BE2C (cell line): Measurements from ENCODE around the gene MRAS.

ENCODE experiments used
- DNase-seq: peaks from one replicate; pipeline ENCODE4 v3.0.0-alpha.2; 2020
- H3K27me3 ChIP-seq: fragments of 250-450 bp; sonication (Bioruptor Pico); 2 replicates; pipeline ENCODE4 v1.5.1; 2020; ENCODE audit warnings: mild to moderate bottlenecking
- H3K36me3 ChIP-seq: fragments of 250-450 bp; sonication (Bioruptor Pico); 2 replicates; pipeline ENCODE4 v1.5.1; 2020; ENCODE audit warnings: mild to moderate bottlenecking
- H3K4me1 ChIP-seq: fragments of 250-450 bp; sonication (Bioruptor Pico); 2 replicates; pipeline ENCODE4 v1.5.1; 2020
- H3K4me3 ChIP-seq: 2 replicates; pipeline ENCODE4 v1.5.1; 2011; ENCODE audit warnings: low read depth, low read length
- H3K9me3 ChIP-seq: fragments of 250-450 bp; sonication (Bioruptor Pico); 2 replicates; pipeline ENCODE4 v1.5.1; 2020
- TF ChIP-seq, protein P1 (sequence below): IDR thresholded peaks from 2 replicates; pipeline ENCODE4 v1.5.1; 2012; ENCODE audit warnings: mild to moderate bottlenecking, low read depth, low read length

The MRAS gene

GRCh38 chr3:138441742-138442141 lies 93.4 kb downstream of the MRAS start:
- no peaks in the 10 kb centered on the region for H3K9me3 ChIP-seq
- DNase-seq: no peak
- no peaks in the 10 kb centered on the region for H3K27me3 ChIP-seq
- no peaks in the 10 kb centered on the region for H3K36me3 ChIP-seq
- no peaks in the 10 kb centered on the region for H3K4me1 ChIP-seq
- TF ChIP-seq, protein P1, sequence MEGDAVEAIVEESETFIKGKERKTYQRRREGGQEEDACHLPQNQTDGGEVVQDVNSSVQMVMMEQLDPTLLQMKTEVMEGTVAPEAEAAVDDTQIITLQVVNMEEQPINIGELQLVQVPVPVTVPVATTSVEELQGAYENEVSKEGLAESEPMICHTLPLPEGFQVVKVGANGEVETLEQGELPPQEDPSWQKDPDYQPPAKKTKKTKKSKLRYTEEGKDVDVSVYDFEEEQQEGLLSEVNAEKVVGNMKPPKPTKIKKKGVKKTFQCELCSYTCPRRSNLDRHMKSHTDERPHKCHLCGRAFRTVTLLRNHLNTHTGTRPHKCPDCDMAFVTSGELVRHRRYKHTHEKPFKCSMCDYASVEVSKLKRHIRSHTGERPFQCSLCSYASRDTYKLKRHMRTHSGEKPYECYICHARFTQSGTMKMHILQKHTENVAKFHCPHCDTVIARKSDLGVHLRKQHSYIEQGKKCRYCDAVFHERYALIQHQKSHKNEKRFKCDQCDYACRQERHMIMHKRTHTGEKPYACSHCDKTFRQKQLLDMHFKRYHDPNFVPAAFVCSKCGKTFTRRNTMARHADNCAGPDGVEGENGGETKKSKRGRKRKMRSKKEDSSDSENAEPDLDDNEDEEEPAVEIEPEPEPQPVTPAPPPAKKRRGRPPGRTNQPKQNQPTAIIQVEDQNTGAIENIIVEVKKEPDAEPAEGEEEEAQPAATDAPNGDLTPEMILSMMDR: no peak
- H3K4me3 ChIP-seq: no peak overlapping the region

DNA sequence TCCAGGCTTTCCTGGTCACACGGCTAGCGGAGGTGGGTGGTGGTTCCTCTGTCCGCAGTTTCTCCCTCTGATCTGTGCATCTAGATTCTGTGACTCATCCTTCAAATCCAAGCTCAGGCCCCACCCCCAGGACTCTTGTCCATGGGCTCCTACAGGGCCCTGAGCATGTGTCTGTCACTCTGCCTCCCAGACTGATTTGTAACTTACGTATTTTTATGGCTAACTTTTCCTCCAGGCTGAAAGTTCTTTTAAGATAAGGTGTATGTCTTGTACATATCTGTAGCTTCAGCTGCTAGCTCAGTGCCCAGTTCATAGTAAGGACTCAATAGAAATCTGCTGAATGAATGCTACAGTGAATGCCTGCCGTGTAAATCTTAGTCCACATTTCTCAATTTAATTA lies 94.1 kb downstream of the MRAS start:
- no peak overlapping the region for H3K4me3 ChIP-seq
- peak; percentile 66 for DNase-seq
- H3K4me1 ChIP-seq: no peaks in the 10 kb centered on the region
- H3K9me3 ChIP-seq: no peaks in the 10 kb centered on the region
- H3K27me3 ChIP-seq: no peaks in the 10 kb centered on the region
- no peaks in the 10 kb centered on the region for H3K36me3 ChIP-seq
- TF ChIP-seq, protein P1: no peak

GRCh38 chr3:138443091-138443490 lies 94.7 kb downstream of the MRAS start:
- TF ChIP-seq, protein P1: no peak
- no peaks in the 10 kb centered on the region for H3K36me3 ChIP-seq
- H3K27me3 ChIP-seq: no peaks in the 10 kb centered on the region
- no peaks in the 10 kb centered on the region for H3K9me3 ChIP-seq
- DNase-seq: no peak
- no peak overlapping the region for H3K4me3 ChIP-seq
- no peaks in the 10 kb centered on the region for H3K4me1 ChIP-seq

GRCh38 chr3:138443521-138444503 lies 95.4 kb downstream of the MRAS start:
- H3K27me3 ChIP-seq: no peaks in the 10 kb centered on the region
- no peak overlapping the region for H3K4me3 ChIP-seq
- H3K36me3 ChIP-seq: no peaks in the 10 kb centered on the region
- TF ChIP-seq, protein P1: no peak
- no peaks in the 10 kb centered on the region for H3K9me3 ChIP-seq
- no peak for DNase-seq
- H3K4me1 ChIP-seq: no peaks in the 10 kb centered on the region

DNA sequence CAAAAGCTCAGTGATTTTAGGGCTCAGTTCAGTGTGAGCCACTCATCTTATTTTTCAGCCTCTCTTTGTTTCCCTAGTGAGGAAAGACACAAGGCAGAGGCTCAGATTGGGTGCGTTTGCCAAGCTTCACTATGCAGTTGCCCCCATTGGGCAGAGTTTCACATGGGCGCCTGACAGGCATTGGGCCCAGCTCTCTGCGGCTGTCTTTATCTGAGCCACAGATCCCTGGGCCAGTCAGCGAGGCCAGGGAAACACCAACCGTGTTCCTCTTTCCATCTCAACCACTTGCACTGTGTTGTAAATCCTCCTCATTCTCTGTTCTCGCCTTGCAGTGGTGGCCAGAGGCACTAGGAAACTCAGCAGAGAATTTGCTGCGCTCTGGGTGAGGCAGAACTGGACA lies 96.9 kb downstream of the MRAS start:
- Histone ChIP-seq H3K4me3 (no peak overlapping the region), H3K9me3 (no peaks in the 10 kb centered on the region), H3K36me3 (no peaks in the 10 kb centered on the region), H3K4me1 (no peaks in the 10 kb centered on the region), H3K27me3 (no peaks in the 10 kb centered on the region)
- DNase-seq: no peak
- TF ChIP-seq, protein P1: no peak

GRCh38 chr3:138445654-138446053 lies 97.3 kb downstream of the MRAS start:
- H3K9me3 ChIP-seq: no peaks in the 10 kb centered on the region
- no peaks in the 10 kb centered on the region for H3K27me3 ChIP-seq
- no peaks in the 10 kb centered on the region for H3K36me3 ChIP-seq
- TF ChIP-seq, protein P1: no peak
- no peaks in the 10 kb centered on the region for H3K4me1 ChIP-seq
- no peak for DNase-seq
- no peak overlapping the region for H3K4me3 ChIP-seq
